ENCODE data around the gene HES3.
A peak's percentile ranks its signal among the peaks of the same experiment; 100 is the strongest.

DNA sequence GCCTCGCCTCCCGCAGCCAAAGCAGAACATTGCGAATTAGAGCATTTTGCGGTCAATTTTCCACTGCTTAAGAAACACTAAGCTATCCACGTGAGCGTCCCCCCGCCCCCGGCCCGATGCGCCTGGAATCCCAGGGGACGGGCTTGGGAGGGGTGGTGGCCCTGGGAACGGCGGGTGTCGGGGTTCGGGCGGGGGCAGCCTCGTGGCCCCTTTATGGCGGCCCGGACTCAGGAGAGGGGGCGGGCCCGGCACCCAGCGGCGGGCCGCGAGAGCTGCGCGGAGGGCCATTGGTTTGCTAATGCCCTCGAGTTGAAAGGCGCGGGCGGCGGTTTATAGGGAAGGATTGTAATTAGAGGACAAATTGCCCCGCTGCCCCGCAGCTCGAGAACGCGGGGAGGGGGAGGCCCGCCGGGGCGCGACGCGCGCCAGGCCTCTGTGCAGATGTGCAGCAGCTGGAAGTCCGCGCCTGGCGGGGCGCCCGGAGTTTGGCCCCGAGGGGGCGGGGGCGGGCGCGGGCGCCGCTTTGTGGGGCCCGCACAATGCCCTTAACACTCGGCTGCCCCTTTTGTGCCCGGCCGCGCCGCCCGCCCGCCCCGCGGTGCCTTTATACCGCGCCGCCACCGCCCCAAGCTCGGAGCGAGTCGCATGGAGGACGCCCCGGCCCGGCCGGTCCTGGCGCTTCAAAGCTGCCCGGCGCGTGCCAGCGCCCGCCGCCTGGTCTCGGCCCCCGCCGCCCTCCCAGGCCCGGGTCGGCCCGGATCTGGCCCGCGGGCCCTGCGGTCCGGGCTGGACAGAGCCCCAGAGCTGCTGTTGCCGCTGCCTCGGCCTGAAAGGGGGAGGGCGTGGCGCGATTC lies 1.9 kb upstream of the HES3 start:
- peak; percentile 76 for TF ChIP-seq EZH2 (IDR thresholded peaks at IDR 0.05)
- TF ChIP-seq POLR2AphosphoS5 (IDR thresholded peaks at IDR 0.05; ENCODE audit: borderline replicate concordance, low read depth, low read length): no peak
